Astrocyte (in vitro differentiated cells and primary cell): ENCODE measurements around the gene CNOT1.

ENCODE experiments used
- CTCF ChIP-seq: IDR thresholded peaks from 2 replicates; pipeline ENCODE4 v1.5.1; 2011; ENCODE audit warnings: low read depth, mild to moderate bottlenecking, inconsistent platforms, low read length, moderate library complexity; ENCODE audit not compliant: insufficient read depth
- EZH2 ChIP-seq: IDR thresholded peaks from 2 replicates; pipeline ENCODE4 v1.6.1; 2012; ENCODE audit warnings: mild to moderate bottlenecking, low read length, inconsistent platforms; ENCODE audit not compliant: insufficient read depth

DNA sequence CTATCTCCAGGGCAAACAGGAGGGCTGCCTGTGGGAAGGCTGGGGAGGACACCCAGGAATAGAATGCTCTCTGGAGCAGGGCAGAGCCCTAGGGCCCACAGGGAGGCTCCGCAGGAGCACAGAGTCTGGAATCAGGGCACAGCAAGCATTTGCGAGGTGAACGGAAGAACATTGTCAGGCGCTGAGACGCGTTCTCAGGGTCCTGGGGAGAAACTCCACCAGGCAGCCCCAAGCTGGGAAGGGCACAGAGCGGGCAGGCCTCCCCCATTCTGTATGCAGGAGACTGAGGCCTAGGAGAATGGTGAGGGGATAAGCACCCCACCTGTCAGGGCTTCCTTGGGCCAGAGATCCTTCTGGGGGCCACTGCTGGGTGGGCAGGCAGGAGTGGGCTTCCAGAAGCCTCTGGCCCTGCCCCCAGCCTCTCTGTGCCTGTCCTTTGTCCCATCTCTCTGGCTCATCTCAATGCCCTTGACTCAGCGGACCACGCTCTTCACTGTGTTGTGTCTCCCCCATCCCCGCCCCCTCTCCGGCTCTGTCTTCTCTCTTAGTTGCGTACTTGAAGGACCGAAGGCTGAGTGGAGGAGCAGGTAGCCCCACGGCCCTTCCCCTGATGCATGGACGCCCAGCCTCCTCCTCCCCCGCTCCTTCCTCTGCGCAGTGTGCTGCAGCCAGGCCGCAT lies 119.4 kb downstream of the CNOT1 start:
- no peak for TF ChIP-seq CTCF
- TF ChIP-seq EZH2: no peak
